GM03348 (cell line): Measurements from ENCODE around the gene PUS7L.
"Not testable (repeated sequence)": the region's sequence is repeated elsewhere in the genome, so short reads cannot be mapped to it uniquely, and the experiment has no call there.

ENCODE experiments used
- DNase-seq: peaks from one replicate; pipeline ENCODE4 v3.0.0; 2012; ENCODE audit warnings: low spot score

Gene PUS7L

DNA sequence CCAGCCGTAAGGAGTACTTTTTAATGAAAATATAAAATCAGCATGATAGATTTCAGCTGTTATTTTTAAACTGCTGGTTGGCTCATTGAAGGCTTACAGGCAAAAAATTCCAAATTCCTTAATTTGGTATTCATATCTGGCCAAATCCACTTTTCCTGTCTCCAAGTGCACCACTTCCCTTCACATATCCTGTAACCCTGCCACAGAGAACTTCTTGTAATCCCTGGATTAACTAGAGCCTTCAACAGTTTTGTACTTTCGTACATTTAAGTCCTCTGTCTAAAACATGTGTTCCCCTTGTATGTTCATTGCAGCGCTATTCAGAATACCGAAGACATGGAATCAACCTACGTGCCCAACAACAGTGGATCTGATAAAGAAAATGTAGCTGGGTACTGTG, 9.6 kb downstream of the PUS7L start:
- DNase-seq, result no peak

DNA sequence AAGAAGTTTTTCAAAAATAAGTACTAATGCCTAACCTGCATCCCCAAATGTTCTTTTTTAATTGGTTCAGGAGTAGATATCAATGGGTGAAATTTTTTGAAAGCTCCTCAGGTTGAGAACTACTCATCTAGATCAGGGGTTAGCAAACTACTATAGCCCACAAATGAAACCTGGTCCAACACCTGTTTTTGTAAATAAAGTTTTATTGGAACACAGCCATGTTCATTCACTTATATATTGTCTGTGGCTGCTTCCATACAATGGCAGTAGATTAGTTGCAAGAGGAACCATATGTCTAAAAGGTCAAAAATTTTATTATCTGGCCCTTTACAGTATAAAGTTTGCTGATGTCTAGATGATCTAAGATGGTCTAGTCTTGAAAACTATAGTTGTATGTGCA, 13.8 kb downstream of the PUS7L start:
- DNase-seq, result no peak

DNA sequence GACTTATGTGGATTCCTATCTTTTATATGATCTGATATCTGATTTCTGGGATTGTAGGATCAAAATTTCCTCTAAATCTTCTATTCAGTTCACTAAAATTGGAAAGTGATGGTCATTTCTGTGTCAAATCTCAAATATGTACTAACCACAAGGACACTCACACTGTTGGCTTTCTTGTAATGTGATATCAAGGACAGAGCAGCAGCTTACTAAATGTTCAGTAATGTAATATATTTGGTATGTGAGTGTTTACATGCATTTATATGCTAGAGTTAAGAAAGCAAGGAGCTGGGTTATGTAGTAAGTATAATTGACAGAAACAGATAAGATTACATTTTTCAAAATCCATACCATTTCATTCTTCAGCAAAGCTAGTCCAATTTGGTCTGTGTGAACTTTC, 16.5 kb downstream of the PUS7L start:
- DNase-seq, result peak; percentile 61

DNA sequence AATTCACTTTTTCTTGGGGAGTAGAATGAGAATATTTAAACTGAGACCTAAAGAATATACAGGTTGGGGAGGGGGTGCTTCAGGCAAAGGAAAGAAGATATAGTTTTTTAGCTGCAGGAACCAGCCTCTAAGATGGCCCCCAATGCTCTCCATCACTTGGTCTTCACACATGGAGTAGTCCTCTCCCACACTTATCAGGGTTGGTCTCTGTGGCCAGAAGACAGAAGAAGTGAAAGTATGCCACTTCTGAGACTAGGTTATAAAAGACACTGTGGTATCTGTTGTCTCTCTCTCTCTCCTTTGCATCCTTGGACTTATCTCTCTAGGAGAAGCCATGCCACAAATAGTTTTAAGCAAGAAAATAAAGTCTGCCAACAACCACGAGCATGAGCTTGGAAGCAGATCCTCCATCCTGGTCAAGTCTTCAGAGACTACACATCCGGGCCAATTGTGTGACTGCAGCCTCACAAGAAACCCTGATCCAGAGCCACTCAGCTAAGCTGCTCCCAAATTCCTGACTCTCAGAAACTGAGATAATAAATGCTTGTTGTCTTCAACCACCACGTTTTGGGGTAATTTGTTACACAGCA, 18.0 kb downstream of the PUS7L start:
- DNase-seq, result peak; percentile 27

DNA sequence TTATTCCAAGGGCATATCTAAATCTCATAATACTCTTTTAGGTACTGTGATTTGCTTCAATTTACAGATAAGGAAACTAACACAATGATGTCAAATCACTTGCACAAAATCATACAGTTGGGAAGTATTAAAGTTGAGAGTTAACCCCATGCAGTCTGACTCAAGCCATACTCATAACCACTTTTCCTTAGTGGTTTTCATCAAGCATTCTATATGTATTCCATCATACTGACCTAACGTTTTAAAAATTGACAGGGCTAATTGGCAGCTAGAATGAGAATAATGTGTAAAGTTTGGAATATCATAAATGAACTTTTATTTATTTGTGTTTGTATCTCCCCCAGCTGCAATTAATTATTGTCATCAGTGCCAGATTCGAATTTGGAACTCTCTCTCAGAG, 20.9 kb downstream of the PUS7L start:
- peak; percentile 14 for DNase-seq

DNA sequence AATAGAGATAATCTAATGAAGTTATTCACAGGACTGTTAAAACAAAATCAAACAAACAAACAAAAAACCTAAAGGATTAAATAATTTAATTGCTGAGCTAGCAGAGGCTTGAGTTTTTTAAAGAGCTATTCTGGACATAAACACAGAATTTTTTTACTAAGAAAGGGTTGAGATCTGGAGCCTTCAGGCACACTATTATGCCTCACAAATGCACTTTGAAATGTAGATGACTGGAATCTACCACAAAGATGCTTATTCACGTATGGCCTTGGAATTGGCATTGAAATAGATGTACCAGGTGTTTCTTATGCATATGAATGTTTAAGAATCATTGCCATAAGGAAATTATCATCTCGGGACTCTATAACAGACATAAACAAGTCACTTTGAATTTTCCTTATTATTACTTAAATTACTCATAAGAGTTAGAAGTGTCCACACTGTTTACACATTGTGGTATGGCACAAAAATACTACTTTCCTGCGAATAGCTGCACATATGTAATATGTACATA, 21.6 kb downstream of the PUS7L start:
- no peak for DNase-seq

DNA sequence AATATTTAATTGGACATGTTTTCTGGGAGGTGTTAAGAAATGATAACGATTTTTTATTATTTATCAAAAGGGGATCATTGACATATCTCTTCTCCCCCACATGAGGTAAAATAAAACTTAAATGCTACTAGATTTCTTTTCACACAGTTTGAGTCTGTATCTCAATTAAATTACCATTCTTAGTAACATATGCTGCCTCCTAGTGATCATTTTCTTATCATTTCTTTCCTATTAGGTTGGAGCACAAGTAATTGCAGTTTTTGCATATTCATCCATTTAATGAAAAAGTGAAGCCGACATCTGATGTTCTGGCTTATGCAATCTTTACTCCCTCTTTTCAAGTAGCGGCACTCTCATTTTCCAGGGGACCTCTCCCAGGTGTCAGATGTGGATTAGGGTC, 24.9 kb downstream of the PUS7L start:
- DNase-seq, result no peak

DNA sequence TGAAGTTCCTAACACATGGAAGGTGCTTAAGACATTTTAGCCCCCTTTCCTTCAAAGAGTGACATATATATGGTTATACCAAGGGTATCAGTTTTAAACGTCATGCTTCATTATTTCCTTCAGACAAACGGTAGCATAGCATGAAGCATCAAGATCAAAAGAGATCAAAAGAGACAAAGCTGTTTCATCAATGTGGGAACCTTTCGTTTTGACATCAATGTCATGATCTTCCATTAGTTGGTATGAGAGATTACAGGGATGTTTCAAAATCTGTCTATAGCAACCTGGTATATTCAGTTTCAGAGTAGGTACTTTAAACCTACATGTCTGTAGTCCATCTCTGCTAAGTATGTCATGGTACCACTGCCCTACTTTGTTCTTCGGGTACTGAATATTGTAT, 28.3 kb downstream of the PUS7L start:
- no peak for DNase-seq

DNA sequence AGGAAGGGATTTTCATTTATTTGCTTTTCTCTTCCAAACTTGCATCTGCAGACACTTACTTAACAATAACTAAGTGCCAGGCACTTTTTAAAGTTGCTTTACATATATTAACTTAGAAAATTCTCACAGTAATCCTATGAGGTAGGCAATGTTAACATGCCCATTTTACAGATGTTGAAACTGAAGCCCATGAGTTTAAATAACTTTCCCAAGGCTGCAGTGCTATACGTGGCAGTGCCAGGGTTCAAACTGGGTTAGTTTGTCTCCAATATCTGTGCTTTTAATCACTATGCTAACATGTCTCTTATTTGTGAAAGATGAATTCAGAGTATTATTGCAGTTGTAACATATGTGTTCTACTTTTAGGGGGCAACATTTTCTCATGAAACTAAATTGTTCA, 29.9 kb downstream of the PUS7L start:
- DNase-seq, result no peak

DNA sequence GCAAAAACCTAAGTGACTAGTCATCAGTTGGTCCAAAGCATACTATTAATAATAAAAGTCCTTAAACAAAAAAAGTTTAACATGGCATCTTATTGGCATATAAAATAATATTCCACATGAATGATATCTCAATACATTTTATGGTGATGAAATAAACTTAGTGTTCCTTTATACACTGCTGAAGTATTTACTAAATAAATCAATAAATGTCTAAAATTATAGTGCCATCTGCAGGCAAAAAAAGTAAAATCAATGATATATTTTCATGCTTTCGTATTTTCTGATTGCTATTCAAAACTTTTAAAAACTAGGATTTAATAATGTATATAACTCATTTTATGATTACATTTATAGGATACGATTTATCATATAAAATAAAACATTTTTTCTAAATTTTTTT, 30.5 kb downstream of the PUS7L start:
- peak; percentile 14 for DNase-seq

DNA sequence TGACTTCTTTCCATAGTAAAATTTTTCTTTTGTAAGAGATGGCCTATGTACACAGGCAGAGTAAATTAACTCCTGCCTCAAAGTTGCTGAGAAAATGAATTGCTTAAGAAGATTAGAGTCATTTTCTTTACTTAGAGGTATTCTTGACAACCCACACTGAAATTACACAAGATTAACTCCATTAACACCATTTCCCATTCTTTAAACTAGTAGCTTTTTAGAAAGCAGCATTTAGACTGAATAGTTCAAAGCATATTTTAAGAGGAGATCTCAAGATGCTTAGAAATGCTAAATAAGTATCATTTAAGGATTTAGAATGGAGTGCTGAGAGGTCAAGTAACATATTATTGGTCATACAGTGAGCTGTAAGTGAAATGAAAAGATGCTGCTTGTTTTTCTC, 35.5 kb downstream of the PUS7L start:
- no peak for DNase-seq

DNA sequence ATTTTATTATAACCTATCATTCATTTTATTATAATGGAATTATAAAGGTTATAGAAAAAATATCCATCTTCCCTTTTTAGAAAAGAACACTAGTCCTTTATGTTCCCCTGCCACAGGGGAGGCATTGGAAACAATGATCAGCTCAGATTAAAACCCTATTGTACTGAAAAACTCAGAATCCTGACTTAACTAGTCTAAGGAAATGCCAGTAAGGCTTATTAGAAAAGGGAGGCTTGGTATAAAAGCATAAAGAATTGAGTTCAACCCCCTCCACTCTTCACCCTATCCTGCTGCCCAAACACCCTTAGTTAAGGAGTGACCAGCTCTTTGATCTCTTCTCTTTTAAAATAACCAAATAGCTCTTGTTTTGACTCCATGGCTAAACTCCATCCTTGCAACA, 36.0 kb downstream of the PUS7L start:
- DNase-seq, result no peak

DNA sequence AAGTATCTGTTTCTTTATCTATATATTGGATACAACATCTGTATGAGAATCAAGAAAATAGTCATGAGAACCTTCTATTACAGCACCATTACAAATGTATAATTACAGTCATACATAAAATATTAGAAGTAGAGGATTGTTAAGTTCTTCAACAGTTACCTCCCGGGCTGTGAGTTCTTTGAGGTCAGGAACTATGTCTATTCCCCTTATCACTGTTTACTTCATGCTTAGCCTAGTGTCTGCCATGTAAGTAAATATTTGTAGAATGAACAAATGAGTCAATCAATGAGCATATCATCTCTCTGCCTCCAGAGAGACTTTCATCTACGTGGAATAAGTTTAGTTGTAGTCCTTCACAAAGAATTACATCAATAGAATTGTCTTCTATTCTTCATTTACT, 47.2 kb downstream of the PUS7L start:
- no peak for DNase-seq

DNA sequence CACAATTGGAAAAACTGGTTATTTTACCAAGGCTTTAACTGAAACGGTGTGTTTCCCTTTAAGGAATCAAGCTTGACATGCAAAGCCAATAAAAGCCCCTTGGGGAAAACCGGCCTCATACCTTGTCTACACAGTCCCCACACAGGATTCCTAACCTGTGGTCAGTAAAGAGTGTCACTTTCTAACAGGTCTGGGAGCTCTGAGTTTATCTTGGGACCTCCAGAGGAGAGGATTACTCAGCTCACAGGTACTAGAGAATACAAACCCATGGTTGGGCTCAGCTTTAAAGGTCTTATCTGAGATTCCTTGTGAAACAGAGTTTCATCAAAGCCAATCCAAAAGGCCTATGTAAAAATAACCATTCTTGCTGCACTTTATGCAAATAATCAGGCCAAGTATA, 54.8 kb downstream of the PUS7L start:
- DNase-seq, result not testable (repeated sequence)

DNA sequence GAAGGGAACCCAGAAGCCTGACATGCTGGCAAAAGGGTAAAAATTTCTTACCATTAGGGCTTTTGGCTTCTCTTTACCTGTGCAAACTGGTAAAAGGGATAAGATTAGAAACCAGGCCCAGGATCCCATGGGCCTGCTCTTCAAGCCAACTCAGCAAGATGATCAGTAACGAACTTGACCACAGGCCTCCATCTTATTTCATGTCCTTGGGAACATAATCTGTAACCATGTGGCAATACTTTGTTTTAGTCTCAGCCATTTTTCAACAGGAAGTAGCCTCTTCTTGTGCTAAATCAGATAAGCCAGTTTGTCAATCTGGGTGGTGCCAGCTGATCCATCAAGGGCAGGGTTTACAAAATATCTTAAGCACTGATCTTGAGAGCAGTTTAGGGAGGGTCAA, 57.4 kb downstream of the PUS7L start:
- DNase-seq, result not testable (repeated sequence)

DNA sequence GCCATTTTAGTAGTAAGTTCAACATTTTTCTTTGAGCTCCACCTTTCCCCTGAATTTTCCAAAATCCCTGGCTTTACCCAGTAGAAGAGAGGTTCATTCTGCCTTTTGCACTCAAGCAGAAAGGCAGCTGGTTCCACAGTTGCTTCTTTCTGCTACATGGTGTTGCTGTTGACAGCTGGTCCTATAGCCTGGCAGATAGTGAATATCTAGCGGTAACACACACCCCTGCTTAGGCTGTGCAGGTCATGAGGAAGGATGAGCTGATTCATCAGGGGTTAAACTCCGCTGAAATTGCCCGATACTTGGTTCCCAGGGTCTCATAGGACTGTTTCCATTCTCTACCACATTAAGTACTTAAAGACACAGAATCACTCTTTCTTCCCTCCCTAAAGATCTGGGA, 62.4 kb downstream of the PUS7L start:
- no peak for DNase-seq

DNA sequence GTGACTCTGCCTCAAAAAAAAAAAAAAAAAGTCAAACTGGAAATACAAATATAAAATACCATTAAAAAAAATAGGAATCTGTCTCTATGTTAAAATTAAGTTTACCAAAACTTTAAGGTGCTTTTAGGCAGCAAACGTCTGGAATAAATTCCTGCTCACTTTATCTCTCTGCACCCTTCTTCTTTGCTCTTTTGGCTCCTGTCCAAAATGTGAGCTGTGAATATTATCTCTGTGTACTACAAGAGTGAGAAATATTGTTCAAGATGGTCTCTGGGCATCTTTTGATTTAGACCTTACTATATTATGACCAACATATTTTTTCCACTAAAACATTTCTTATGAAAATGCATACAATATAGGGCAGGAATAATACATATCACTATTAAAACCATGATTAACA, 63.7 kb downstream of the PUS7L start:
- DNase-seq, result no peak

DNA sequence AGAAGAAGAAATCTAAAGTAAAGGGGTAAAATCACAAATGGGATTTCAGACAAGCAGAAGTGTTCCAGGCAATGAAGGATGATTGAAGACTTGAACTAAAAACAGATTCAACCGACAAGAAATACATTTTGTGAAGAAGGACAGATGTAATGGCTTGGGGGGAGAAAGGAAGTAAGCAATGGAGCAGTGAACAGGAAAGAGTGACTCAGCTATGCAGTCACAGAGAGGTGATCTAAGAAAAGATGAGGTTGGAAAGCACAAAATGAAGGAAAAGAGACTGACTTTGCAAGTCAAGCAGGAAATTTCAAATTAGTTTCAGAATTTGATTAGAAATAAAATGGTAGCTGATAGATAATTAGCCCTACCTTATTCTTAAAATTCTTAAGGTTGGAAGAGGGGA, 66.5 kb downstream of the PUS7L start:
- DNase-seq, result no peak

DNA sequence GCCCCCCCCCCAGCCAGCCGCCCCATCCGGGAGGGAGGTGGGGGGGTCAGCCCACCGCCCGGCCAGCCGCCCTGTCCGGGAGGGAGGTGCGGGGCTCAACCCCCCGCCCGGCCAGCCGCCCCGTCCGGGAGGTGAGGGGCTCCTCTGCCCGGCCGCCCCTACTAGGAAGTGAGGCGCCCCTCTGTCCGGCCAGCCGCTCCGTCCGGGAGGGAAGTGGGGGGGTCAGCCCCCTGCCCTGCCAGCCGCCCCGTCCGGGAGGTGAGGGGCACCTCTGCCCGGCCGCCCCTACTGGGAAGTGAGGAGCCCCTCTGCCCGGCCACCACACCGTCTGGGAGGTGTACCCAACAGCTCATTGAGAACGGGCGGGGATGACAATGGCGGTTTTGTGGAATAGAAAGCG, 73.1 kb downstream of the PUS7L start:
- DNase-seq, result not testable (repeated sequence)

DNA sequence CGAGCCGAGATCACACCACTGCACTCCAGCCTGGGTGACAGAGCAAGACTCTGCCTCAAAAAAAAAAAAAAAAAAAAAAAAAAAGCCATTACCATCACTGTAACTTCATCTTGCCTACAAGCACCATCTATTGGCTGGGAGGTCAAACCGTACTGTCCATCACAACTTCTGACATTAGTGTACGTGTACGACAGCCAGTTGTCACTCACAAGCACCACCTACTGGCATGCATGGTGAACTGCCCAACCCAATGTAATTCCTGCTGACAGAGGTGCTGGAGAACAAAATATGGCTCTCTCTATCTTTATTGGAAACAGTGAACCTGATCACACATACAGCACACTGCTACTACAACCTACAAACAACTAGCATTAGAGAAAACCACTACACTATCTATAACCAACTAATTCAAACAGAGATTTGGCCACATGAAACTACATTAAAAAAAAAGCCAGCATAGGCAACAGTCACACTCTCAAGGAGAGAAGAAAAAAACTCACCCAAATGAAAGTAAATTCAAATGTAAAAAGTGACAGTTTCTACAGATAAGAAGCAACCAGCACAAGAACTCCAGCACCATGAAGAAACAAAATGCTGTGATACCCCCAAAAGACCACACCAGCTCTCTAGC, 82.3 kb downstream of the PUS7L start:
- no peak for DNase-seq

DNA sequence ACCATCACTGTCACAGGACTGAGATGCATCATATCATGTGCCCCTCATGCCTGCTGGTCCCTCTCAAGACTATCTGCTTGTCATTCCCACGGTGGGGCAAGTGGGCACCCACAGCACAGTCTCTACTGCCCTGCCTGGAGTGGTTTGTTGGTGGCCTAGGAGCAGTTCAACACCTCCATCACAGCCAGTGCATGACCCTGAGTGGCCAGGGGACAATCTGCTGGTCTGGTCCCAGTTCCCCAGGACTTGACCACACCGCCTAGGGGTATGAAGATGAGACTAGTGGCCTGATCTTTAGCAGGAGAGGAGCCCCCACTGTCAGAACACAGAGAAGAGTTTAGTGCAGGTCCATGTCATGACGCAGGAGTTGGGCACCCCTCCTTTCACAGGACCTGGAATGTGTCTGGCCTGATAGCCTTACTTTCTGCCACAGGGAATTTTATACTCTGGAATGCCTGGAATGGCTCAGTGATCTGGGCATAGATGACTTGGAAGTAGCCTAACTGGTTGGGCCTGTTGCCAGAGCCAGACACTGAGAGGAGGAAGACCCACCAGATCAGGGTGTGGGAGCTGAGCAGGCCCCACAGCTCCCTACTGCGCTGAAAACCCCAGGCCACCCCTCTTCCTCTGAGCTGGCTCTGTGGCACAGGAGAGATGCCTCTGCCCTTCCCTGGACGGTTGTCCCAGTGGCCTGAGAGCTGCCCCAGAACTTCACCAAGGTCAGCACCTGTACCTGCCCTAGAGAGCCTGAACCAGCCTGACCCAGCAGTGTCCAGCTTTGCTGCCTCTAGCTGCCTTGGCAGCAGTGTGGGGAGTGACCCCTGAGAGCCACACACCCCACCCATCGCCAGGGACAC, 83.3 kb downstream of the PUS7L start:
- DNase-seq, result no peak

DNA sequence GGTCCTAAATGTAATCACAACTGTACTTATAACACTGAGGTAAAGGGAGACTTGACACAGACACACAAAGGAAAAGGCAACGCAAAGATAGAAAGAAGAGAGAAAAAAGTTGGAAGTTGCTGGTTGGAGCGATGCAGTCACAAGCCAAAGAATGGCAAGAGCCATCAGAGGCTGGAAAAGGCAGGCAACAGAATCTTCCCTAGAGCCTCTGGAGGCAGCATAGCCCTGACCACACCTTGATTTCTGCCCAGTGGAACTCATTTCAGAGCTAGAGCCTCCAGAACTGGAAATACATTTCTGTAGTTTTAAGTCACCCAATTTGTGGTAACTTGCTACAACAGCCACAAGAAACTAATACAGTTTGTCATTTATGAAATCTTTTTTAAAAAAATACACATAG, 89.2 kb downstream of the PUS7L start:
- DNase-seq, result no peak
